Effector memory CD8-positive, alpha-beta T cell (primary cell): Measurements from ENCODE around the gene CRAT.

Source experiments
- ATAC-seq: fragments of 150-1000 bp; cut with Tn5 transposase; replicated peaks from 2 replicates; pipeline ENCODE4 v1.10.0; 2021; ENCODE audit warnings: mild to moderate bottlenecking, moderate library complexity
- DNase-seq, 3 experiments: peaks; one replicate each; pipeline ENCODE4 v3.0.0; 2021
- H3K27ac Mint-ChIP-seq, 2 donors: one replicate each; pipeline ENCODE4 v1.8.0; 2022; ENCODE audit warnings: mild to moderate bottlenecking in 2 of 2, mixed read lengths in 2 of 2, moderate library complexity in 2 of 2
- H3K27me3 Mint-ChIP-seq, 2 donors: one replicate each; pipeline ENCODE4 v1.8.0; 2022; ENCODE audit warnings: mixed read lengths in 2 of 2
- H3K36me3 Mint-ChIP-seq: one replicate; pipeline ENCODE4 v1.8.0; 2022; ENCODE audit warnings: mild to moderate bottlenecking, moderate library complexity, mixed read lengths; ENCODE audit not compliant: insufficient read depth
- H3K4me1 Mint-ChIP-seq, 2 donors: one replicate each; pipeline ENCODE4 v1.8.0; 2022; ENCODE audit warnings: low read depth in 2 of 2, mixed read lengths in 2 of 2
- H3K4me3 Mint-ChIP-seq, 2 donors: one replicate each; pipeline ENCODE4 v1.8.0; 2022; ENCODE audit warnings: mild to moderate bottlenecking in 2 of 2, mixed read lengths in 2 of 2, moderate library complexity in 2 of 2
- H3K9me3 Mint-ChIP-seq, 2 donors: one replicate each; pipeline ENCODE4 v1.8.0; 2022; ENCODE audit warnings: mixed read lengths in 2 of 2

The CRAT gene

GRCh38 chr9:129100383-129101169 is 10.0 kb downstream of the CRAT start:
- H3K9me3 Mint-ChIP-seq, result no peaks in the 10 kb centered on the region
- no peaks in the 10 kb centered on the region for H3K27me3 Mint-ChIP-seq
- H3K4me3 Mint-ChIP-seq, result no peak overlapping the region
- DNase-seq (no peak), ATAC-seq (no peak)
- peaks cover 3% of the 10 kb centered on the region for H3K36me3 Mint-ChIP-seq
- H3K4me1 Mint-ChIP-seq, result no peaks in the 10 kb centered on the region
- H3K27ac Mint-ChIP-seq, result no peak overlapping the region

GRCh38 chr9:129098328-129098727 is 12.3 kb downstream of the CRAT start:
- DNase-seq (no peak), ATAC-seq (no peak)
- H3K4me1 Mint-ChIP-seq, result no peaks in the 10 kb centered on the region

GRCh38 chr9:129097671-129098306 is 12.8 kb downstream of the CRAT start:
- DNase-seq, result no peak
- Mint-ChIP-seq H3K36me3 (peaks cover 3% of the 10 kb centered on the region), H3K9me3 (no peaks in the 10 kb centered on the region), H3K27me3 (no peaks in the 10 kb centered on the region), H3K4me1 (no peaks in the 10 kb centered on the region), H3K4me3 (no peak overlapping the region), H3K27ac (no peak overlapping the region)
- ATAC-seq, result no peak

More at GRCh38 chr9:129098328-129098727, 12.3 kb downstream of the CRAT start:
- H3K4me3 Mint-ChIP-seq, result no peak overlapping the region
- H3K27me3 Mint-ChIP-seq, result no peaks in the 10 kb centered on the region
- peaks cover 3% of the 10 kb centered on the region for H3K36me3 Mint-ChIP-seq
- no peaks in the 10 kb centered on the region for H3K9me3 Mint-ChIP-seq
- H3K27ac Mint-ChIP-seq, result no peak overlapping the region

- ATAC-seq, result no peak
Measured at GRCh38 chr9:129095908-129096307, 14.7 kb downstream of the CRAT start.

GRCh38 chr9:129095170-129095667 is 15.4 kb downstream of the CRAT start:
- H3K27ac Mint-ChIP-seq, result no peak overlapping the region

More at GRCh38 chr9:129095908-129096307, 14.7 kb downstream of the CRAT start:
- no peak for DNase-seq
- Mint-ChIP-seq H3K36me3 (peaks cover 6% of the 10 kb centered on the region), H3K4me3 (no peak overlapping the region), H3K27ac (no peak overlapping the region), H3K27me3 (no peaks in the 10 kb centered on the region), H3K9me3 (no peaks in the 10 kb centered on the region), H3K4me1 (no peaks in the 10 kb centered on the region)

GRCh38 chr9:129094387-129095169 is 16.0 kb downstream of the CRAT start:
- H3K27ac Mint-ChIP-seq, result peak overlapping the region in 1 of 2 donors; percentile 49
- no peak for DNase-seq
- H3K36me3 Mint-ChIP-seq, result peaks cover 9% of the 10 kb centered on the region
- H3K4me1 Mint-ChIP-seq, result no peaks in the 10 kb centered on the region
- no peak overlapping the region for H3K4me3 Mint-ChIP-seq
- no peaks in the 10 kb centered on the region for H3K27me3 Mint-ChIP-seq
- H3K9me3 Mint-ChIP-seq, result no peaks in the 10 kb centered on the region
- no peak for ATAC-seq

More at GRCh38 chr9:129095170-129095667, 15.4 kb downstream of the CRAT start:
- Mint-ChIP-seq H3K27me3 (no peaks in the 10 kb centered on the region), H3K36me3 (peaks cover 6% of the 10 kb centered on the region), H3K9me3 (no peaks in the 10 kb centered on the region), H3K4me1 (no peaks in the 10 kb centered on the region), H3K4me3 (no peak overlapping the region)
- DNase-seq (no peak), ATAC-seq (no peak)

- Mint-ChIP-seq H3K27me3 (no peaks in the 10 kb centered on the region), H3K27ac (peak overlapping the region in 1 of 2 donors; percentile 49), H3K4me1 (no peaks in the 10 kb centered on the region), H3K9me3 (no peaks in the 10 kb centered on the region), H3K36me3 (peaks cover 11% of the 10 kb centered on the region), H3K4me3 (no peak overlapping the region)
- DNase-seq, result no peak
- no peak for ATAC-seq
Measured at GRCh38 chr9:129093602-129094386, 16.8 kb downstream of the CRAT start.

GRCh38 chr9:129089246-129089645 is 21.3 kb downstream of the CRAT start:
- Mint-ChIP-seq H3K27ac (no peak overlapping the region), H3K4me1 (peaks cover 0 to 2% of the 10 kb centered on the region in 2 donors), H3K27me3 (no peaks in the 10 kb centered on the region), H3K4me3 (no peak overlapping the region), H3K36me3 (peaks cover 32% of the 10 kb centered on the region), H3K9me3 (no peaks in the 10 kb centered on the region)
- DNase-seq, result no peak
- no peak for ATAC-seq

- Mint-ChIP-seq H3K4me1 (peaks cover 13 to 27% of the 10 kb centered on the region in 2 donors), H3K27ac (no peak overlapping the region), H3K36me3 (peaks cover 40% of the 10 kb centered on the region), H3K4me3 (no peak overlapping the region), H3K27me3 (no peaks in the 10 kb centered on the region), H3K9me3 (no peaks in the 10 kb centered on the region)
- no peak for DNase-seq
- no peak for ATAC-seq
Measured at GRCh38 chr9:129084087-129084486, 26.5 kb downstream of the CRAT start.

- peak overlapping the region; percentile 89 to 95 for H3K4me3 Mint-ChIP-seq
- peaks cover 25% of the 10 kb centered on the region for H3K36me3 Mint-ChIP-seq
- H3K27ac Mint-ChIP-seq, result peak overlapping the region; percentile 82 to 87
- no peak for DNase-seq
- no peak for ATAC-seq
- H3K4me1 Mint-ChIP-seq, result peaks cover 13 to 31% of the 10 kb centered on the region in 2 donors
- H3K9me3 Mint-ChIP-seq, result no peaks in the 10 kb centered on the region
- no peaks in the 10 kb centered on the region for H3K27me3 Mint-ChIP-seq
Measured at GRCh38 chr9:129081388-129081904, 29.1 kb downstream of the CRAT start.

GRCh38 chr9:129080601-129081387 is 29.8 kb downstream of the CRAT start, which contains the start of gene DOLPP1:
Gene DOLPP1 (plus strand): TSS chr9:129081111. CDS start chr9:129081132, 21 bp downstream.
- H3K27ac Mint-ChIP-seq, result peak within 1 kb of the TSS; percentile 82 to 87
- DNase-seq, result peak; percentile 96 to 98 (median 97)
- peak within 1 kb of the TSS; percentile 89 to 95 for H3K4me3 Mint-ChIP-seq
- peaks cover 13 to 31% of the 10 kb centered on the region in 2 donors for H3K4me1 Mint-ChIP-seq
- peaks cover 22% of the 10 kb centered on the region for H3K36me3 Mint-ChIP-seq
- no peaks in the 10 kb centered on the region for H3K27me3 Mint-ChIP-seq
- peak; percentile 91 for ATAC-seq
- H3K9me3 Mint-ChIP-seq, result no peaks in the 10 kb centered on the region

- peak overlapping the region; percentile 89 to 95 for H3K4me3 Mint-ChIP-seq
- H3K27me3 Mint-ChIP-seq, result no peaks in the 10 kb centered on the region
- H3K36me3 Mint-ChIP-seq, result peaks cover 16% of the 10 kb centered on the region
- H3K9me3 Mint-ChIP-seq, result no peaks in the 10 kb centered on the region
- peaks cover 13 to 31% of the 10 kb centered on the region in 2 donors for H3K4me1 Mint-ChIP-seq
- no peak for ATAC-seq
- DNase-seq, result no peak
- H3K27ac Mint-ChIP-seq, result peak overlapping the region; percentile 82 to 87
Measured at GRCh38 chr9:129080298-129080600, 30.3 kb downstream of the CRAT start.
